ENCODE data around the gene SLC45A2. TPM values are rescaled to one million over a fixed set of nuclear protein-coding genes. Genes with fewer than 3 reads are reported as not detected.
A peak's percentile ranks its signal among the peaks of the same experiment; 100 is the strongest.

The SLC45A2 gene
- total and polyA plus RNA-seq, 11 donors: 0.30 TPM; not detected in 10

DNA sequence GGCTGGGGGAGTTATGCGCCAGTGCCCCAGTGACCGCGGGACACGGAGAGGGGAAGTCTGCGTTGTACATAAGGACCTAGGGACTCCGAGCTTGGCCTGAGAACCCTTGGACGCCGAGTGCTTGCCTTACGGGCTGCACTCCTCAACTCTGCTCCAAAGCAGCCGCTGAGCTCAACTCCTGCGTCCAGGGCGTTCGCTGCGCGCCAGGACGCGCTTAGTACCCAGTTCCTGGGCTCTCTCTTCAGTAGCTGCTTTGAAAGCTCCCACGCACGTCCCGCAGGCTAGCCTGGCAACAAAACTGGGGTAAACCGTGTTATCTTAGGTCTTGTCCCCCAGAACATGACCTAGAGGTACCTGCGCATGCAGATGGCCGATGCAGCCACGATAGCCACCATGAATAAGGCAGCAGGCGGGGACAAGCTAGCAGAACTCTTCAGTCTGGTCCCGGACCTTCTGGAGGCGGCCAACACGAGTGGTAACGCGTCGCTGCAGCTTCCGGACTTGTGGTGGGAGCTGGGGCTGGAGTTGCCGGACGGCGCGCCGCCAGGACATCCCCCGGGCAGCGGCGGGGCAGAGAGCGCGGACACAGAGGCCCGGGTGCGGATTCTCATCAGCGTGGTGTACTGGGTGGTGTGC is 48.0 kb downstream of the SLC45A2 start, which contains the start of gene RXFP3:
Gene RXFP3, plus strand, starts transcription at position 6 of the 636 bp plus-strand sequence. Its CDS starts 355 bp downstream, at position 361.
- Histone ChIP-seq H3K4me3 (peak within 1 kb of the TSS; percentile 6 to 55 (median 38)), H3K4me1 (peaks cover 0 to 24% (median 8%) of the 10 kb centered on the region in 12 donors), H3K27ac (no peak within 1 kb of the TSS), H3K27me3 (peaks cover 19 to 64% (median 44%) of the 10 kb centered on the region in 9 donors), H3K36me3 (no peaks in the 10 kb centered on the region), H3K9me3 (no peaks in the 10 kb centered on the region)
- ATAC-seq: peak in 3 of 4 donors; percentile 42 to 60 (median 56)
- TF ChIP-seq, protein P1, sequence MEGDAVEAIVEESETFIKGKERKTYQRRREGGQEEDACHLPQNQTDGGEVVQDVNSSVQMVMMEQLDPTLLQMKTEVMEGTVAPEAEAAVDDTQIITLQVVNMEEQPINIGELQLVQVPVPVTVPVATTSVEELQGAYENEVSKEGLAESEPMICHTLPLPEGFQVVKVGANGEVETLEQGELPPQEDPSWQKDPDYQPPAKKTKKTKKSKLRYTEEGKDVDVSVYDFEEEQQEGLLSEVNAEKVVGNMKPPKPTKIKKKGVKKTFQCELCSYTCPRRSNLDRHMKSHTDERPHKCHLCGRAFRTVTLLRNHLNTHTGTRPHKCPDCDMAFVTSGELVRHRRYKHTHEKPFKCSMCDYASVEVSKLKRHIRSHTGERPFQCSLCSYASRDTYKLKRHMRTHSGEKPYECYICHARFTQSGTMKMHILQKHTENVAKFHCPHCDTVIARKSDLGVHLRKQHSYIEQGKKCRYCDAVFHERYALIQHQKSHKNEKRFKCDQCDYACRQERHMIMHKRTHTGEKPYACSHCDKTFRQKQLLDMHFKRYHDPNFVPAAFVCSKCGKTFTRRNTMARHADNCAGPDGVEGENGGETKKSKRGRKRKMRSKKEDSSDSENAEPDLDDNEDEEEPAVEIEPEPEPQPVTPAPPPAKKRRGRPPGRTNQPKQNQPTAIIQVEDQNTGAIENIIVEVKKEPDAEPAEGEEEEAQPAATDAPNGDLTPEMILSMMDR (IDR thresholded peaks at IDR 0.05): peak in 1 of 12 donors; percentile 4
- no peak for TF ChIP-seq POLR2A (IDR thresholded peaks at IDR 0.05)
- intact Hi-C loops (cut with DNase I): loop anchor here in 5 of 10 donors (10.0 kb wide), 2 partner anchors 462 to 502 kb away; no protein-coding TSS in a partner anchor
- peak in 2 of 5 donors; percentile 30 to 62 for DNase-seq
- 3 to 5% (median 5%) methylated on average over 16 to 45 of the region's 45 CpGs for WGBS, 4 donors

- DNase-seq: peak; percentile 53 to 82 (median 62)
- WGBS, 4 donors: 0 to 1% (median 1%) methylated on average over 30 of the region's 30 CpGs
- intact Hi-C loops (cut with DNase I): loop anchor here in 5 of 10 donors (10.0 kb wide), 2 partner anchors 461 to 501 kb away; no protein-coding TSS in a partner anchor
Observed at GRCh38 chr5:33936004-33936380, 48.5 kb downstream of the SLC45A2 start.

GRCh38 chr5:33934176-33934575 is 50.3 kb downstream of the SLC45A2 start:
- ATAC-seq (no peak), DNase-seq (no peak)
- H3K27me3 ChIP-seq: peaks cover 19 to 42% (median 29%) of the 10 kb centered on the region in 9 donors
- no peak overlapping the region for H3K27ac ChIP-seq
- H3K9me3 ChIP-seq: no peaks in the 10 kb centered on the region
- H3K4me1 ChIP-seq: peaks cover 0 to 24% (median 8%) of the 10 kb centered on the region in 12 donors
- H3K36me3 ChIP-seq: no peaks in the 10 kb centered on the region
- H3K4me3 ChIP-seq: no peak overlapping the region
- WGBS, 4 donors: 80 to 91% (median 88%) methylated on average over 1 of the region's 1 CpG
- TF ChIP-seq POLR2A (IDR thresholded peaks at IDR 0.05): no peak
- TF ChIP-seq, protein P1 (IDR thresholded peaks at IDR 0.05): no peak
- intact Hi-C loops (cut with DNase I): loop anchor here (2.0 to 10.0 kb wide), 5 partner anchors 459 to 499 kb away; no protein-coding TSS in a partner anchor

More at GRCh38 chr5:33936004-33936380, 48.5 kb downstream of the SLC45A2 start:
- peak in 3 of 4 donors; percentile 85 to 97 (median 94) for ATAC-seq
- Histone ChIP-seq H3K27me3 (peaks cover 19 to 59% (median 39%) of the 10 kb centered on the region in 9 donors), H3K9me3 (no peaks in the 10 kb centered on the region), H3K27ac (no peak overlapping the region), H3K36me3 (no peaks in the 10 kb centered on the region), H3K4me3 (peak overlapping the region; percentile 6 to 55 (median 38)), H3K4me1 (peaks cover 0 to 24% (median 8%) of the 10 kb centered on the region in 12 donors)
- TF ChIP-seq, protein P1 (IDR thresholded peaks at IDR 0.05): peak in 9 of 12 donors; percentile 5 to 43 (median 25)
- TF ChIP-seq POLR2A (IDR thresholded peaks at IDR 0.05): no peak

DNA sequence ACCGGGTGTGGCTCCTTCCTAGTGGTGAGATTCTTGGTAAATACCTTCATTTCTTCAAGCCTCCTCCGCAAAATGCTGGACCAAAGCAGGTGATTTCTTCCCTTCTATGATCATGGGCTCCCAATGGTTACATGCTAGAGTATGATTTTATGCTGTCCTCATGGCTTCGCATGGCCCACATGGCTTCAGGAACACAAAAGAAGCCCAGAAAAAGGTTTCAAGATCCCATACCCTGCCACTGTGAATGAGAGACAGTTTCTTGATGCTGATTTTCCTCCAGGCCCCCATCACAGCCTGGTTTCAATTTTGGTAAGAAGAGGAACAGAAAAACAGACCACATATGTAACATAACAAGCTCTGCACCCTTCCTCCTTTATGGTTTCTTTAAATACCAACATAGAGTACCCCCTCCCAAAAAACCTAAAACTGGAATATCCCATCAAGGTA is 50.7 kb downstream of the SLC45A2 start:
- TF ChIP-seq, protein P1 (IDR thresholded peaks at IDR 0.05): no peak
- TF ChIP-seq POLR2A (IDR thresholded peaks at IDR 0.05): no peak
- H3K9me3 ChIP-seq: no peaks in the 10 kb centered on the region
- no peak overlapping the region for H3K27ac ChIP-seq
- no peaks in the 10 kb centered on the region for H3K36me3 ChIP-seq
- DNase-seq (no peak), ATAC-seq (no peak)
- WGBS, 4 donors: 83 to 89% (median 87%) methylated on average over 3 of the region's 3 CpGs
- H3K27me3 ChIP-seq: peaks cover 19 to 38% (median 25%) of the 10 kb centered on the region in 9 donors
- H3K4me3 ChIP-seq: no peak overlapping the region
- intact Hi-C loops (cut with DNase I): loop anchor here (2.0 to 10.0 kb wide), 5 partner anchors 459 to 499 kb away; no protein-coding TSS in a partner anchor
- H3K4me1 ChIP-seq: peaks cover 0 to 24% (median 8%) of the 10 kb centered on the region in 12 donors
